ENCODE measurements around the gene SP140L. TPM values are rescaled to one million over a fixed set of nuclear protein-coding genes. Genes with fewer than 3 reads are reported as not detected.
"Not testable (repeated sequence)": the region's sequence is repeated elsewhere in the genome, so short reads cannot be mapped to it uniquely, and the experiment has no call there.

Gene SP140L
- total and polyA plus RNA-seq, 4 experiments from 2014 or later, result 24.1 to 102 (median 67.9) TPM

DNA sequence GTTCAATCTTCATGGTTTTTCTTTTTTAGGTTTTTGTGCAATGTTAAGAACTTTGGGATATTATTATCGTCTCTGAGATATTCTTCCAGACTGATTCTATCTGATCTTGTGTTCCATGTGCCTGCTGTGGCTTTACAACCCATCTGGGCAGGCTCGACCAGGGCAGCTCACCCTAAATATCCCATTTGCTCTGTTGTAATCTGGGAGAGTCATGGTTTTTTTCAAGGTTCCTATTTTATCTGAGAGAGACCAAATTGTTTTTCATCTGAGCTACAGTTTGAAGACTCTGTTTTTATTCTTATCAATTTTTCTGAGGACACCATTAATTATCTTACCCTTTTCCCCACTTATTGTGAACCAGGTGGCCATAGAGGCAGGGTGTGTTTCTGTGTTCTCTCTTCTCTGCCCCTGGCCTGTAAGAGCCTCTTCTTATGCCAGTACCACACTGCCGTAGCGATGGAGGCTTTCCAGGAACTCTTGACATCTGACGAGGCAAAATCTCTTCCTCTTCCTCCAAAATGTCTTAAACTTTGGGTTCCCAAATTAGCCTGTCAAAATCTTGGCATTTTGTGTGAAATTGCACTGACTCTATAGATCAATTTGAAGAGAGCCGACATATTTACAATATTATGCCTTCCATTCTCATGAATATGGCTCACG, 3.1 kb downstream of the SP140L start:
- CTCF ChIA-PET (ENCODE audit: partially characterized antibody), result interaction anchor here (1.0 to 1.3 kb wide), 2 partner anchors 9 to 263 kb away, joined by 3 to 4 read pairs; no protein-coding TSS in a partner anchor
- Mint-ChIP-seq H3K4me3 (peak overlapping the region; percentile 80 to 98 (median 94)), H3K27me3 (no peaks in the 10 kb centered on the region), H3K4me1 (peaks cover 64 to 97% (median 81%) of the 10 kb centered on the region in 4 donors), H3K9me3 (peaks cover 0 to 2% (median 0%) of the 10 kb centered on the region in 8 donors), H3K27ac (peak overlapping the region; percentile 52 to 94 (median 87)), H3K36me3 (peaks cover 47 to 56% of the 10 kb centered on the region in 2 donors)
- intact Hi-C loops (cut with micrococcal nuclease), result loop anchor here (10.0 kb wide), 1 partner anchor 405 kb away; the partner anchor contains the start of genes FBXO36 and TRIP12
- no peak overlapping the region for H3K27ac ChIP-seq (ENCODE audit: low read depth, low read length)
- POLR2A ChIA-PET (ENCODE audit: partially characterized antibody), result interaction anchor here (1.0 to 4.2 kb wide), 3 partner anchors 11 to 104 kb away, joined by 4 to 50 read pairs (median 5); partner anchors contain the start of gene SP140
- no peaks in the 10 kb centered on the region for H3K27me3 ChIP-seq (ENCODE audit: insufficient read depth, low read length)
- H3K4me3 ChIP-seq (ENCODE audit: low read length in 2 of 2), result peak overlapping the region in 1 of 2 donors; percentile 0
- no peak for DNase-seq
- no peaks in the 10 kb centered on the region for H3K36me3 ChIP-seq (ENCODE audit: insufficient read depth, low read length)
- peaks cover 89% of the 10 kb centered on the region for H3K4me1 ChIP-seq (ENCODE audit: insufficient read depth, low read length)
- H3K9me3 ChIP-seq (ENCODE audit: control insufficient read depth in 1 of 2, low read length in 2 of 2), result no peaks in the 10 kb centered on the region

DNA sequence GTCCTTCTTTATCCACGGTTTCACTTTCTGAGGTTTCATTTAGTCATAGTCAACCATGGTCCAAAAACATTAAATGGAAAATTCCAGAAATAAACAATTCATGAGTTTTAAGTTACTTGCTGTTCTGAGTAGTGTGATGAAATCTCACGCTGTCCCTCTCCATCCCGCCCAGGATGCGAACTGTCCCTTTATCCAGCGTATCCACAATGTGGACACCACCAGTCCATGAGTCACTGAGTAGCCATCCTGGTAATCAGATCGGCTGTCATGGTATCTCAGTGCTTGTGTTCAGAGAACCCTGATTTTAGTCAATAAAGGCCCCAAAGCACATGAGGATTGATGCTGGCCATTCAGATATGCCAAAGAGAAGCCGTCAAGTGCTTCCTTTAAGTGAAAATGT, 3.7 kb downstream of the SP140L start:
- H3K27ac ChIP-seq (ENCODE audit: low read depth, low read length), result no peak overlapping the region
- no peaks in the 10 kb centered on the region for H3K27me3 Mint-ChIP-seq
- peaks cover 90% of the 10 kb centered on the region for H3K4me1 ChIP-seq (ENCODE audit: insufficient read depth, low read length)
- DNase-seq, result no peak
- peak overlapping the region; percentile 66 to 96 (median 84) for H3K4me3 Mint-ChIP-seq
- H3K4me1 Mint-ChIP-seq, result peaks cover 67 to 97% (median 82%) of the 10 kb centered on the region in 4 donors
- H3K9me3 ChIP-seq (ENCODE audit: control insufficient read depth in 1 of 2, low read length in 2 of 2), result no peaks in the 10 kb centered on the region
- peaks cover 0 to 2% (median 0%) of the 10 kb centered on the region in 8 donors for H3K9me3 Mint-ChIP-seq
- H3K36me3 Mint-ChIP-seq, result peaks cover 54 to 63% of the 10 kb centered on the region in 2 donors
- H3K36me3 ChIP-seq (ENCODE audit: insufficient read depth, low read length), result no peaks in the 10 kb centered on the region
- POLR2A ChIA-PET (ENCODE audit: partially characterized antibody), result no interaction called here
- CTCF ChIA-PET (ENCODE audit: partially characterized antibody), result no interaction called here
- H3K27me3 ChIP-seq (ENCODE audit: insufficient read depth, low read length), result no peaks in the 10 kb centered on the region
- H3K4me3 ChIP-seq (ENCODE audit: low read length in 2 of 2), result peak overlapping the region in 1 of 2 donors; percentile 0
- intact Hi-C loops (cut with micrococcal nuclease), result no loop called here
- H3K27ac Mint-ChIP-seq, result peak overlapping the region; percentile 58 to 94 (median 66)

DNA sequence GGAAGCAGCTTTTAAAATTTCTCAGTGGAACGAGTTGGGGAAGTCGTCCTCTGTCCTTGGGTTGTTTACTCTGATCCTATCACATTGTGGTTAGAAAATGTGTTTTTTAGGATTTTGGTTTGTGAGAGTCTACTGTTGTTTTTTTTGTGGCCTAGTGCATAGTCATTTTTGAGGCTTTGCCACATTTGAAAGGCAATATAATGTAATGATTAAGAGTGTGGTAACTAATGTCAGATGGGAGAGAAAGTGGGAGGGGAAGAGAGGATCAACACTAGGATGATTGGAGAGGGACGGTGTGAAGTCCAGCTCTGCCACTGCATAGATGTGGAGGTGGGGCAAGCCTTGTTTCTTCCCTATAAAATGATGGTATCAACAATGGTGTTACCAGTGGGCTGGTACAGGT, 8.5 kb downstream of the SP140L start:
- DNase-seq, result no peak
- Mint-ChIP-seq H3K4me1 (peaks cover 53 to 68% (median 62%) of the 10 kb centered on the region in 4 donors), H3K9me3 (peaks cover 0 to 2% (median 0%) of the 10 kb centered on the region in 8 donors), H3K27ac (peak overlapping the region; percentile 76 to 94 (median 87)), H3K36me3 (peaks cover 47 to 51% of the 10 kb centered on the region in 2 donors), H3K27me3 (no peaks in the 10 kb centered on the region), H3K4me3 (peak overlapping the region; percentile 66 to 87 (median 76))
- Histone ChIP-seq H3K27ac (ENCODE audit: low read depth, low read length) (peak overlapping the region; percentile 27), H3K9me3 (ENCODE audit: control insufficient read depth in 1 of 2, low read length in 2 of 2) (no peaks in the 10 kb centered on the region), H3K4me3 (ENCODE audit: low read length in 2 of 2) (no peak overlapping the region), H3K27me3 (ENCODE audit: insufficient read depth, low read length) (no peaks in the 10 kb centered on the region), H3K36me3 (ENCODE audit: insufficient read depth, low read length) (no peaks in the 10 kb centered on the region), H3K4me1 (ENCODE audit: insufficient read depth, low read length) (peaks cover 62% of the 10 kb centered on the region)
- ChIA-PET POLR2A (ENCODE audit: partially characterized antibody) (interaction anchor here (0.8 to 2.7 kb wide), 5 partner anchors 8 to 116 kb away, joined by 3 to 19 read pairs (median 5); partner anchors contain the start of genes SP110 and SP140L), CTCF (ENCODE audit: partially characterized antibody) (interaction anchor here (1.5 kb wide), 1 partner anchor 13 kb away, joined by 5 read pairs; no protein-coding TSS in a partner anchor)
- intact Hi-C loops (cut with micrococcal nuclease), result no loop called here

DNA sequence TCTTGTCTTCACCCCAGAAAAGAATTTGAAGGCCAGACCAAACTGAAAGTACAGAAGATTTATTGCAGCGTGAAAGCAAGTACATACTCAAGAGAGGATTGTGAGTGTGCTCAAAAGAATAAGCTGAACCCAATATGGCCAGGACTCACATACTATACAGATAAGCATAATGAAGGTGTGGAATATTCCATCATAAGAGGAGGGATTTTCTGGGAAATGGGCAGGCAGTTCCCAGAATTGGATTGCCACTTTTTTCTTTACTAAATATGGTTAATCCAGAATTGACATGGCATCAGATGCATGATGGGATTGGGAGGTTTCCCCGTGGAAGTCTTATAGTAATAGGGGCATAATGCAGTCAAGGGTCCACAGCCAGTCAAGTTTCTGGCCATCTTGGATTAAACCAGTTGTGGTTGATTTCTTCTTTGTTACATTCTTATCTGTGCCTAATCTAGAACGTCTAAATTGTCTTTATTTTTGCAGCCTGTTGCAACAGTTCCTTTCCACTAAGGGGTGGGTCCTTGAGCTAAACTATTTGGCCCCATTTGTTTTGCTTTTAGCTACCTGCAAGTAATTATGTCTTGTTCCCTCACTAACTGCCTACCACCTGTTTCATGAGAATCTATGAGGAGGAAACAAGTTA, 9.0 kb downstream of the SP140L start:
- Mint-ChIP-seq H3K27me3 (no peaks in the 10 kb centered on the region), H3K27ac (peak overlapping the region; percentile 77 to 94 (median 87)), H3K4me1 (peaks cover 48 to 63% (median 57%) of the 10 kb centered on the region in 4 donors), H3K36me3 (peaks cover 43 to 45% of the 10 kb centered on the region in 2 donors), H3K9me3 (peaks cover 0 to 2% (median 0%) of the 10 kb centered on the region in 8 donors), H3K4me3 (peak overlapping the region; percentile 66 to 87 (median 76))
- POLR2A ChIA-PET (ENCODE audit: partially characterized antibody), result interaction anchor here (0.8 to 2.7 kb wide), 7 partner anchors 8 to 116 kb away, joined by 3 to 19 read pairs (median 5); partner anchors contain the start of genes SP110 and SP140L
- H3K9me3 ChIP-seq (ENCODE audit: control insufficient read depth in 1 of 2, low read length in 2 of 2), result no peaks in the 10 kb centered on the region
- peak overlapping the region; percentile 27 for H3K27ac ChIP-seq (ENCODE audit: low read depth, low read length)
- intact Hi-C loops (cut with micrococcal nuclease), result loop anchor here (1.0 kb wide), 1 partner anchor 9 kb away; the partner anchor contains the start of gene SP140L
- H3K4me3 ChIP-seq (ENCODE audit: low read length in 2 of 2), result no peak overlapping the region
- no peak for DNase-seq
- H3K36me3 ChIP-seq (ENCODE audit: insufficient read depth, low read length), result no peaks in the 10 kb centered on the region
- H3K27me3 ChIP-seq (ENCODE audit: insufficient read depth, low read length), result no peaks in the 10 kb centered on the region
- peaks cover 57% of the 10 kb centered on the region for H3K4me1 ChIP-seq (ENCODE audit: insufficient read depth, low read length)
- CTCF ChIA-PET (ENCODE audit: partially characterized antibody), result interaction anchor here (0.6 to 1.5 kb wide), 2 partner anchors 9 to 13 kb away, joined by 3 to 5 read pairs; partner anchors contain the start of gene SP140L

DNA sequence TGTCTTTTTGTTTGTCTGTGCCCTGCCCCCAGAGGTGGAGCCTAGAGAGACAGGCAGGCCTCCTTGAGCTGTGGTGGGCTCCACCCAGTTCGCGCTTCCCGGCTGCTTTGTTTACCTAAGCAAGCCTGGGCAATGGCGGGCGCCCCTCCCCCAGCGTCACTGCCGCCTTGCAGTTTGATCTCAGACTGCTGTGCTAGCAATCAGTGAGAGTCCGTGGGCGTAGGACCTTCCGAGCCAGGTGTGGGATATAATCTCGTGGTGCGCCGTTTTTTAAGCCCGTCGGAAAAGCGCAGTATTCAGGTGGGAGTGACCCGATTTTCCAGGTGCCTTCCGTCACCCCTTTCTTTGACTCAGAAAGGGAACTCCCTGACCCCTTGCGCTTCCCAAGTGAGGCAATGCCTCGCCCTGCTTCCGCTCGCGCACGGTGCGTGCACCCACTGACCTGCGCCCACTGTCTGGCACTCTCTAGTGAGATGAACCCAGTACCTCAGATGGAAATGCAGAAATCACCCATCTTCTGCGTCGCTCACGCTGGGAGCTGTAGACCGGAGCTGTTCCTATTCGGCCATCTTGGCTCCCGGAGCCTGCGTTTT, 15.0 kb downstream of the SP140L start:
- DNase-seq, result peak in 3 of 5 donors; percentile 30 to 45 (median 38)
- CTCF ChIA-PET (ENCODE audit: partially characterized antibody); H3K4me3 ChIP-seq (ENCODE audit: low read length in 2 of 2); H3K27me3 Mint-ChIP-seq; H3K27ac ChIP-seq (ENCODE audit: low read depth, low read length); intact Hi-C loops (cut with micrococcal nuclease); H3K9me3 ChIP-seq (ENCODE audit: control insufficient read depth in 1 of 2, low read length in 2 of 2); H3K27me3 ChIP-seq (ENCODE audit: insufficient read depth, low read length): not testable (repeated sequence)
- Mint-ChIP-seq H3K27ac (peak overlapping the region in 6 of 7 donors; percentile 3 to 90 (median 53)), H3K9me3 (peaks cover 3 to 39% (median 22%) of the 10 kb centered on the region in 8 donors), H3K4me3 (peak overlapping the region in 7 of 8 donors; percentile 41 to 56 (median 54)), H3K36me3 (peaks cover 50 to 54% of the 10 kb centered on the region in 2 donors), H3K4me1 (peaks cover 29 to 50% (median 40%) of the 10 kb centered on the region in 4 donors)
- POLR2A ChIA-PET (ENCODE audit: partially characterized antibody), result interaction anchor here (1.2 kb wide), 1 partner anchor 15 kb away, joined by 9 read pairs; the partner anchor contains the start of gene SP140L
- Histone ChIP-seq H3K36me3 (ENCODE audit: insufficient read depth, low read length) (peaks cover 10% of the 10 kb centered on the region), H3K4me1 (ENCODE audit: insufficient read depth, low read length) (peaks cover 23% of the 10 kb centered on the region)

DNA sequence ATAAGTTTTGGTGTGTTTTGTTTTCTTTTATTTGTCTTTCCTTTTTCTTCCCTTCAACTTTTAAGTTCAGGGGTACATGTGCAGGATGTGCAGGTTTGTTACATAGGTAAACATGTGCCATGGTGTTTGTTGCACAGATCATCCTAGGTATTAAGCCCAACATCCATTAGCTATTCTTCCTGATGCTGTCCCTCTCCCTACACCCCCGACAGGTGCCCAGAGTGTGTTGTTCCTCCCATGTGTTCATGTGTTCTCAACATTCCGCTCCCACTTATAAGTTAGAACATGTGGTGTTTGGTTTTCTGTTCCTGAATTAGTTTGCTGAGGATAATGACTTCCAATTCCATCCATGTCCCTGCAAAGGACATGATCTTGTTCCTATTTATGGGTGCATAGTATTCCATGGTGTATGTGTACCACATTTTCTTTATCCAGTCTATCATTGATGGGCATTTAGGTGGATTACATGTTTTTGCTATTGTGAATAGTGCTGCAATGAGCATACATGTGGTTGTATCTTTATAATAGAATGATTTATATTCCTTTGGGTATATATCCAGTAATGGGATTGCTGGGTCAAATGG, 16.1 kb downstream of the SP140L start:
- H3K27me3 ChIP-seq (ENCODE audit: insufficient read depth, low read length); DNase-seq; H3K9me3 ChIP-seq (ENCODE audit: control insufficient read depth in 1 of 2, low read length in 2 of 2); H3K4me3 ChIP-seq (ENCODE audit: low read length in 2 of 2); CTCF ChIA-PET (ENCODE audit: partially characterized antibody); H3K27me3 Mint-ChIP-seq; intact Hi-C loops (cut with micrococcal nuclease); H3K27ac ChIP-seq (ENCODE audit: low read depth, low read length): not testable (repeated sequence)
- H3K4me1 Mint-ChIP-seq, result peaks cover 39 to 55% (median 45%) of the 10 kb centered on the region in 4 donors
- peaks cover 3 to 41% (median 24%) of the 10 kb centered on the region in 8 donors for H3K9me3 Mint-ChIP-seq
- Histone ChIP-seq H3K4me1 (ENCODE audit: insufficient read depth, low read length) (peaks cover 34% of the 10 kb centered on the region), H3K36me3 (ENCODE audit: insufficient read depth, low read length) (peaks cover 11% of the 10 kb centered on the region)
- POLR2A ChIA-PET (ENCODE audit: partially characterized antibody), result interaction anchor here (1.2 kb wide), 1 partner anchor 16 kb away, joined by 9 read pairs; the partner anchor contains the start of gene SP140L
- peak overlapping the region in 5 of 7 donors; percentile 1 to 65 (median 49) for H3K27ac Mint-ChIP-seq
- peak overlapping the region in 4 of 8 donors; percentile 46 to 63 (median 52) for H3K4me3 Mint-ChIP-seq
- H3K36me3 Mint-ChIP-seq, result peaks cover 53 to 59% of the 10 kb centered on the region in 2 donors
